Upper lobe of left lung (tissue), 6 donors: Measurements from ENCODE around the gene CCDC33. TPM values are rescaled to one million over a fixed set of nuclear protein-coding genes. Genes with fewer than 3 reads are reported as not detected.
A peak's percentile ranks its signal among the peaks of the same experiment; 100 is the strongest.

Experiments used
- ATAC-seq, 2 donors: fragments of 200-7000 bp; cut with Tn5 transposase; one replicate each; pipeline ENCODE4 v1.9.1; 2022; ENCODE audit warnings: mild to moderate bottlenecking in 2 of 2, moderate library complexity in 2 of 2; ENCODE audit not compliant: low FRiP score in 2 of 2
- DNase-seq, 2 donors: peaks; one replicate each; pipeline ENCODE4 v3.0.0-alpha.2; 2019 to 2020
- H3K27ac ChIP-seq, 4 donors: fragments of 200-600 bp; sonication (generic); one replicate each; pipeline ENCODE4 v1.5.1; 2016 to 2019
- H3K27me3 ChIP-seq, 4 donors: fragments of 200-600 bp; sonication (generic); one replicate each; pipeline ENCODE4 v1.5.1; 2017 to 2019
- H3K36me3 ChIP-seq, 4 donors: fragments of 200-600 bp; sonication (generic); one replicate each; pipeline ENCODE4 v1.5.1; 2016 to 2019
- H3K4me1 ChIP-seq, 4 donors: fragments of 200-600 bp; sonication (generic); one replicate each; pipeline ENCODE4 v1.5.1; 2018 to 2019
- H3K4me3 ChIP-seq, 4 donors: fragments of 200-600 bp; sonication (generic); one replicate each; pipeline ENCODE4 v1.5.1; 2017 to 2019; ENCODE audit warnings: mild to moderate bottlenecking in 2 of 4, moderate library complexity in 1 of 4
- H3K9me3 ChIP-seq, 4 donors: fragments of 200-600 bp; sonication (generic); one replicate each; pipeline ENCODE4 v1.5.1; 2018 to 2019
- EP300 ChIP-seq, 4 donors: sonication (generic); formaldehyde crosslinking; IDR thresholded peaks; one replicate each; pipeline ENCODE4 v1.5.1; 2017; ENCODE audit warnings: antibody characterized with exemption in 4 of 4, control low read depth in 2 of 4
- POLR2A ChIP-seq, 4 donors: fragments of 450-650 bp; IDR thresholded peaks; one replicate each; pipeline ENCODE4 v1.5.1; 2016 to 2017; ENCODE audit warnings: antibody characterized with exemption in 4 of 4, mild to moderate bottlenecking in 2 of 4
- POLR2AphosphoS5 ChIP-seq, 2 donors: sonication (generic); formaldehyde crosslinking; IDR thresholded peaks; one replicate each; pipeline ENCODE4 v1.5.1; 2017; ENCODE audit warnings: antibody characterized with exemption in 2 of 2
- WGBS, 2 donors: methylation state at CpG; one replicate each; pipeline ENCODE4 v1.1.5; 2017 to 2018; 5-methylcytosine and 5-hydroxymethylcytosine counted together
- total RNA-seq, 6 donors: library from RNA; depleted of rRNA in 4 of 6; stranded (reverse); fragments of >200 nt in 4 of 6; gene quantifications; one replicate each; pipeline versions ENCODE4 v1.1.0 to v1.2.1, GENCODE V29; 2016 to 2021
- TF ChIP-seq, protein P1 (sequence below), 6 experiments: fragments of 450-650 bp in 4 of 6; fragments of 200-600 bp in 2 of 6; sonication (generic) in 2 of 6; IDR thresholded peaks; one replicate each; pipeline ENCODE4 v1.5.1; 2016 to 2019; ENCODE audit warnings: antibody characterized with exemption in 6 of 6
- donor health status: DM: no; HTN: no; CAD: no; lungs with moderate emphysema.
- donor health status: DM: no; HTN: yes; CAD: no; lungs with severe emphysema.

Gene CCDC33
- total RNA-seq, 6 donors from 2014 or later = 3.8 to 43.4 (median 4.2) TPM; not detected in 1

DNA sequence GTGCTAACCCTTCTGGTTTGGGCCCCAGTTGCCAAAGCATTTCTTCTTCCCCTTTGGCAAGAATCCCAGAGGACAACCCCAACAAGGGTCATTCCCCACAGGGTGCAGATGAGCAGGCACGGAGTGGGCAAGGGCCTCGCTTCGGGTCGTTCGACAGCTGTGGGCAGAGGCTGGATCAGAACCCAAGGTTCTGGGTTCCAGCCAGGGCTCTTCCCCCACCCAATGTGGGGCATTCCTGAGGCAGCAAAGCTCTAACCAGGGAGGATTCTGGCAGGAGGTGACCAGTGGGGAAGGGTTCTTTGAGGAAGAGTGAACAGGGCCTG is 83.0 kb downstream of the CCDC33 start:
- peaks cover 0 to 14% (median 2%) of the 10 kb centered on the region in 4 donors for H3K4me1 ChIP-seq
- no peak overlapping the region for H3K4me3 ChIP-seq
- DNase-seq (peak in 1 of 2 donors; percentile 65), ATAC-seq (no peak)
- no peak overlapping the region for H3K27ac ChIP-seq
- no peaks in the 10 kb centered on the region for H3K27me3 ChIP-seq
- H3K36me3 ChIP-seq = no peaks in the 10 kb centered on the region
- TF ChIP-seq, protein P1, sequence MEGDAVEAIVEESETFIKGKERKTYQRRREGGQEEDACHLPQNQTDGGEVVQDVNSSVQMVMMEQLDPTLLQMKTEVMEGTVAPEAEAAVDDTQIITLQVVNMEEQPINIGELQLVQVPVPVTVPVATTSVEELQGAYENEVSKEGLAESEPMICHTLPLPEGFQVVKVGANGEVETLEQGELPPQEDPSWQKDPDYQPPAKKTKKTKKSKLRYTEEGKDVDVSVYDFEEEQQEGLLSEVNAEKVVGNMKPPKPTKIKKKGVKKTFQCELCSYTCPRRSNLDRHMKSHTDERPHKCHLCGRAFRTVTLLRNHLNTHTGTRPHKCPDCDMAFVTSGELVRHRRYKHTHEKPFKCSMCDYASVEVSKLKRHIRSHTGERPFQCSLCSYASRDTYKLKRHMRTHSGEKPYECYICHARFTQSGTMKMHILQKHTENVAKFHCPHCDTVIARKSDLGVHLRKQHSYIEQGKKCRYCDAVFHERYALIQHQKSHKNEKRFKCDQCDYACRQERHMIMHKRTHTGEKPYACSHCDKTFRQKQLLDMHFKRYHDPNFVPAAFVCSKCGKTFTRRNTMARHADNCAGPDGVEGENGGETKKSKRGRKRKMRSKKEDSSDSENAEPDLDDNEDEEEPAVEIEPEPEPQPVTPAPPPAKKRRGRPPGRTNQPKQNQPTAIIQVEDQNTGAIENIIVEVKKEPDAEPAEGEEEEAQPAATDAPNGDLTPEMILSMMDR (IDR thresholded peaks at IDR 0.05) = no peak
- TF ChIP-seq POLR2AphosphoS5 (IDR thresholded peaks at IDR 0.05) = no peak
- TF ChIP-seq EP300 (IDR thresholded peaks at IDR 0.05) = no peak
- TF ChIP-seq POLR2A (IDR thresholded peaks at IDR 0.05) = no peak
- H3K9me3 ChIP-seq = no peaks in the 10 kb centered on the region
- WGBS, 2 donors = 89% methylated on average over 5 of the region's 5 CpGs; no CpG with 5 or more reads in 1 of the 2 donors

DNA sequence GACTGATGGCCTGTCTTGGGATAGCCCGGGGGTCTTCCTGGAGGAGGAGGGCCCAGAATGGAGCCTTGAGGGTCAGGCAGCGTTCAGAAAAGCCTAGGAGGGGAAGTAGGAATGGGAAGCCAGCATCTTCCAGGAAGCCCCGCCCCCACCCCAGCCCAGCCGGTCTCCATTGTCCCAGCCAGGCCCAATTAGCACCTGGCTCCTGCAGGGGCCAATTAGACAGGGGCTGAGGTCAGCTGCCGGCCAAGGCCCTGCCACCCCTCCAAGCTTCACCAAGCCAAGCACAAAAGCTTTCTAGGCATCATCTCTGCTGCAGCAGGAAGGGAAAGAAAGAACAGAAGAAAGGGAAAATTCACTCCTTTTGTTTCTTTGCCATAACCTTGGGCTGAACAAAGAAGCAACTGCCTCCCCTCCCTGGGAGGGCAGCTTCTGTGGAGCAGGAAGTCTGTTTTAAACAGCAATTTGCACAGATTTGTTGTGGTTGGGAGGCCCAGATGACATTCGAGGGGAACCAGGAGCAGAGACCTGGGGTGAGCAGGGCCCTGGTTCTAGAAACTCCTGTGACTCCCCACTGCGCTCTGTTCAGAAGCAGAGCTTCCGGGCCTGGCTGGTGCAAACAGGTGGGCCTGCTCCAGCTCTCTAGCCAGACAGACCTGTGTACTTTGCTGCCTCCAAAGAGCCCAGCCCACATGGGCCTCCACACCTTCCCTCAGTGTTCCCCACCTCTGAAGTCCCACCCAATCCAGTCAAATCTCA is 83.6 kb downstream of the CCDC33 start:
- Histone ChIP-seq H3K27ac (no peak overlapping the region), H3K27me3 (no peaks in the 10 kb centered on the region), H3K4me3 (no peak overlapping the region), H3K4me1 (peaks cover 0 to 14% (median 2%) of the 10 kb centered on the region in 4 donors), H3K9me3 (no peaks in the 10 kb centered on the region), H3K36me3 (no peaks in the 10 kb centered on the region)
- no peak for TF ChIP-seq POLR2AphosphoS5 (IDR thresholded peaks at IDR 0.05)
- TF ChIP-seq POLR2A (IDR thresholded peaks at IDR 0.05) = no peak
- TF ChIP-seq EP300 (IDR thresholded peaks at IDR 0.05) = no peak
- TF ChIP-seq, protein P1 (IDR thresholded peaks at IDR 0.05) = no peak
- peak in 1 of 2 donors; percentile 36 for DNase-seq
- no peak for ATAC-seq
- WGBS, 2 donors = 50 to 51% methylated on average over 4 to 8 of the region's 8 CpGs

DNA sequence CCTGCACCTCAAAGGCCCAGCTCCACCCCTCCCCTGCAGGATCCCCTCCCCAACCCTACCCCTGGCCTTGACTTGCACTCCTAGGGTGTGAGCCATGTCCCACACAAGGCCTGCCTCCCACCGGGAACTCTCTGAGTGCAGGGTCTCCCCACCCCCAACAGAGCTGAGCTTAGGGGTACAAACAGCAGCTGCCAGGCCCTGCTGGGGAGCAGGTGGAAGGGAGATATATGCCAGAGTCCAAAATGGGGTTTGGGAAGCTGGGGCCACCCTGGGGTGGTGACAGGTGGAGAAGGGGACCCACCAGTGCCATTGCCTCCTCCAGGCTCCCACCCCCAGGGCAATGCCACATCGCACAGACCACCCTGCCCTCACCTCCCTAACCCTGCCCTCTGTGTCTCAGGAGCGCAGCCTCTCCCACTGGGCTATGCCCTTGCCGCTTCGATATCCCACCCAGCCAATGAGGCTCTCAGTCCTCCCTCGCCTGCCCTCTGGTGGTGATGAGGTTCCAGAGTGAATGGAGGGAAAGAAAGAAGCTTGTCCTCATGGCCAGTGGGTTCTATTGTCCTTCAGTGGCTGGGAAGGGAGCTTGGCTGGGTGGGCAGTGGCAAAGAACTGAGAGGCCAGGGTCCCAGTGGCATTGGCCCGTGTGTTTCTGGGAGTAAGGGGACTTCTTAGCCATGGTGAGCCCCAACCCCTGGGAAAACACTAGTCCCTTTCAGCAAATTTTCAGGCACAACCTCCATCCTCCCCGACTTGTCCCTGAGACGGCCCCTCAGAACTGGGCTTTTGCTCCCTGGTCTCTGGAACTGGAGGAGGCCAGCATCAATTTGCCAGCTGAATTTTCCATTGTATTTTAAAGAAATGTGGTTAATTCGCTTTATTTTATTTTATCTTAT is 84.5 kb downstream of the CCDC33 start:
- no peak overlapping the region for H3K4me3 ChIP-seq
- no peaks in the 10 kb centered on the region for H3K36me3 ChIP-seq
- ATAC-seq = peak in 1 of 2 donors; percentile 46
- peaks cover 0 to 12% (median 2%) of the 10 kb centered on the region in 4 donors for H3K4me1 ChIP-seq
- 82 to 89% methylated on average over 8 to 10 of the region's 10 CpGs for WGBS, 2 donors
- H3K27me3 ChIP-seq = no peaks in the 10 kb centered on the region
- TF ChIP-seq EP300 (IDR thresholded peaks at IDR 0.05) (no peak), POLR2AphosphoS5 (IDR thresholded peaks at IDR 0.05) (no peak), POLR2A (IDR thresholded peaks at IDR 0.05) (no peak)
- TF ChIP-seq, protein P1 (IDR thresholded peaks at IDR 0.05) = peak in 5 of 6 experiments; percentile 27 to 36 (median 32)
- no peak for DNase-seq
- no peaks in the 10 kb centered on the region for H3K9me3 ChIP-seq
- no peak overlapping the region for H3K27ac ChIP-seq

DNA sequence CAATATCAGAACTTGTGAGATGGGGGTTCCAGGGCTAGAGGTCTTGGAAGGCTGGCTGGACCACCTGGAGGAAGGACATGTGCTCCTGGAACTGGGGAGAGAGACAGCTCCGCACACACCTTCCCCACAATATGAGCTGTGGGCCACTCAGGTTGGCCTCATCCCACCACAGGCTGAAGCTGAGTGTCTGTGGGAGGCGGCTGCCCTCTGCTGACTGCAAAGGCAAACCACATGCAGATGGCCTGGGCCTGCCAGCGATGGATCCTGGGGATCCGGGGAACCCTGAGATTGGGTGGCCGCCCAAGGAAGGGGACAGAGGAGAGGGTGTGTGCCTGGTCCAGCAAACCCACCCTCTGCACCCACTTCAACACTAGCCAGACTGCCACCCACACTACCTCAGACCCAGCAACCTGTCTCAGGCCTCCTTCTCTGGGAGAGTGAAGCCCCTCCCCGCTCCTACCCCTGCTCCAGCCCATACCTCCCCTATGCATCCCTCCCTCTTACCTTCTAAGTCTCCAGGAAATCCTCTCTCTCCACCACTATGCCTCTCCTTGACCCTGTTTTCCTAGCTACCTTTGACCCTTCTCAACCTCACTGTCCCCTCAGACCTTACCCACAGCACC is 86.5 kb downstream of the CCDC33 start:
- H3K4me3 ChIP-seq = no peak overlapping the region
- ATAC-seq = peak; percentile 37 to 60
- H3K9me3 ChIP-seq = no peaks in the 10 kb centered on the region
- no peak for TF ChIP-seq POLR2AphosphoS5 (IDR thresholded peaks at IDR 0.05)
- TF ChIP-seq, protein P1 (IDR thresholded peaks at IDR 0.05) = peak; percentile 60 to 88 (median 80)
- no peak for TF ChIP-seq POLR2A (IDR thresholded peaks at IDR 0.05)
- no peaks in the 10 kb centered on the region for H3K36me3 ChIP-seq
- H3K27ac ChIP-seq = no peak overlapping the region
- 27 to 47% methylated on average over 2 to 6 of the region's 6 CpGs for WGBS, 2 donors
- DNase-seq = peak; percentile 38 to 55
- H3K27me3 ChIP-seq = no peaks in the 10 kb centered on the region
- peaks cover 0 to 6% (median 2%) of the 10 kb centered on the region in 4 donors for H3K4me1 ChIP-seq
